HuH-7.5 (cell line): ENCODE data around the gene SUPT5H.
"Not testable (repeated sequence)": the region's sequence is repeated elsewhere in the genome, so short reads cannot be mapped to it uniquely, and the experiment has no call there.

Experiments
- DNase-seq: peaks from one replicate; pipeline ENCODE4 v3.0.0; 2011; ENCODE audit warnings: low spot score

Gene SUPT5H

GRCh38 chr19:39425744-39426143 lies 19.6 kb upstream of the SUPT5H start:
- DNase-seq = no peak

GRCh38 chr19:39426170-39426569 lies 19.2 kb upstream of the SUPT5H start:
- DNase-seq = no peak

- DNase-seq = no peak
Observed at GRCh38 chr19:39427707-39428106, 17.7 kb upstream of the SUPT5H start.

- peak; percentile 62 for DNase-seq
Observed at GRCh38 chr19:39428283-39429112, 16.9 kb upstream of the SUPT5H start.

GRCh38 chr19:39430675-39431593 lies 14.4 kb upstream of the SUPT5H start:
- DNase-seq = no peak

- no peak for DNase-seq
Observed at GRCh38 chr19:39432677-39433025, 12.7 kb upstream of the SUPT5H start.

GRCh38 chr19:39433480-39434079 lies 11.8 kb upstream of the SUPT5H start:
- DNase-seq = no peak

GRCh38 chr19:39434123-39435076 lies 11.0 kb upstream of the SUPT5H start:
- DNase-seq = no peak

- DNase-seq = peak; percentile 86
Observed at GRCh38 chr19:39435499-39436349, 9.7 kb upstream of the SUPT5H start, which contains the start of gene RPS16. Gene RPS16 (minus strand): TSS chr19:39435949. CDS start chr19:39435895, 54 bp downstream.

GRCh38 chr19:39436350-39436716 lies 9.0 kb upstream of the SUPT5H start:
- DNase-seq = no peak

- no peak for DNase-seq
Observed at GRCh38 chr19:39438270-39438934, 7.0 kb upstream of the SUPT5H start.

- no peak for DNase-seq
Observed at GRCh38 chr19:39444598-39445195, 685 bp upstream of the SUPT5H start.

- no peak for DNase-seq
Observed at GRCh38 chr19:39446365-39447084, 1.1 kb downstream of the SUPT5H start.

GRCh38 chr19:39448271-39448670 lies 2.9 kb downstream of the SUPT5H start:
- no peak for DNase-seq

GRCh38 chr19:39449116-39449797 lies 3.9 kb downstream of the SUPT5H start:
- no peak for DNase-seq

- DNase-seq = not testable (repeated sequence)
Observed at GRCh38 chr19:39451257-39451656, 5.9 kb downstream of the SUPT5H start.

GRCh38 chr19:39463403-39463802 lies 18.0 kb downstream of the SUPT5H start:
- no peak for DNase-seq
